ENCODE data around the gene CBLC.

The CBLC gene

DNA sequence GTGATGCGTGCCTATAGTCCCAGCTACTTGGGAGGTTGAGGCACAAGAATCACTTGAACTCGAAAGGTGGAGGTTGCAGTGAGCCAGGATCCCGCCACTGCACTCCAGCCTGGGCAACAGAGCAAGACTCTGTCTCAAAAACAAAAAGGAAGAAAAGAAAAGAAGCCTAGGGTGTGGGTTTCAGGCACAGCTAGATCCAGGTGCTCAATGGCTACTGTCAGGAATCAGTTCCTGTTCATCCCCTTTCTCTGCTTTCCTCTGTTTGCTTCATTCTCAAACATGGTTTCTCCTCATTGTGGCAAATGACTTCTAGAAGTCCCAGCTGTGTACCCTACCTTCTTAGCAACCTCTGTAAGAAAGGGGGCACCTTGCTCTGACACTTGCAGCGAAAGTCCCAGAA is 5.9 kb downstream of the CBLC start:
- Histone ChIP-seq H3K4me3 (ENCODE audit: insufficient read depth, low read length, poor library complexity, severe bottlenecking) (no peak overlapping the region), H3K79me2 (ENCODE audit: insufficient read depth, low read length) (no peaks in the 10 kb centered on the region), H3K9me2 (replicated peaks; ENCODE audit: insufficient read depth, low read length) (no peaks in the 10 kb centered on the region), H4K20me1 (ENCODE audit: low read depth, low read length) (no peaks in the 10 kb centered on the region), H3K9ac (ENCODE audit: low read length) (no peak overlapping the region), H3K4me2 (ENCODE audit: low read depth, low read length, poor library complexity, severe bottlenecking) (no peak overlapping the region), H3K36me3 (ENCODE audit: low read length) (no peaks in the 10 kb centered on the region), H2AFZ (ENCODE audit: low read depth, low read length, severe bottlenecking) (no peak overlapping the region), H3K9me3 (ENCODE audit: insufficient read depth, low read length) (no peaks in the 10 kb centered on the region), H3K27ac (ENCODE audit: low read depth, low read length) (no peak overlapping the region), H3K27me3 (ENCODE audit: low read length) (no peaks in the 10 kb centered on the region), H3F3A (ENCODE audit: insufficient read depth) (no peaks in the 10 kb centered on the region)
- TF ChIP-seq, protein P1, sequence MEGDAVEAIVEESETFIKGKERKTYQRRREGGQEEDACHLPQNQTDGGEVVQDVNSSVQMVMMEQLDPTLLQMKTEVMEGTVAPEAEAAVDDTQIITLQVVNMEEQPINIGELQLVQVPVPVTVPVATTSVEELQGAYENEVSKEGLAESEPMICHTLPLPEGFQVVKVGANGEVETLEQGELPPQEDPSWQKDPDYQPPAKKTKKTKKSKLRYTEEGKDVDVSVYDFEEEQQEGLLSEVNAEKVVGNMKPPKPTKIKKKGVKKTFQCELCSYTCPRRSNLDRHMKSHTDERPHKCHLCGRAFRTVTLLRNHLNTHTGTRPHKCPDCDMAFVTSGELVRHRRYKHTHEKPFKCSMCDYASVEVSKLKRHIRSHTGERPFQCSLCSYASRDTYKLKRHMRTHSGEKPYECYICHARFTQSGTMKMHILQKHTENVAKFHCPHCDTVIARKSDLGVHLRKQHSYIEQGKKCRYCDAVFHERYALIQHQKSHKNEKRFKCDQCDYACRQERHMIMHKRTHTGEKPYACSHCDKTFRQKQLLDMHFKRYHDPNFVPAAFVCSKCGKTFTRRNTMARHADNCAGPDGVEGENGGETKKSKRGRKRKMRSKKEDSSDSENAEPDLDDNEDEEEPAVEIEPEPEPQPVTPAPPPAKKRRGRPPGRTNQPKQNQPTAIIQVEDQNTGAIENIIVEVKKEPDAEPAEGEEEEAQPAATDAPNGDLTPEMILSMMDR (IDR thresholded peaks at IDR 0.05; ENCODE audit: insufficient read depth, low read length, poor library complexity, severe bottlenecking), result no peak
- no peak for TF ChIP-seq EZH2phosphoT487 (conservative IDR thresholded peaks at IDR 0.05; ENCODE audit: low read length)

DNA sequence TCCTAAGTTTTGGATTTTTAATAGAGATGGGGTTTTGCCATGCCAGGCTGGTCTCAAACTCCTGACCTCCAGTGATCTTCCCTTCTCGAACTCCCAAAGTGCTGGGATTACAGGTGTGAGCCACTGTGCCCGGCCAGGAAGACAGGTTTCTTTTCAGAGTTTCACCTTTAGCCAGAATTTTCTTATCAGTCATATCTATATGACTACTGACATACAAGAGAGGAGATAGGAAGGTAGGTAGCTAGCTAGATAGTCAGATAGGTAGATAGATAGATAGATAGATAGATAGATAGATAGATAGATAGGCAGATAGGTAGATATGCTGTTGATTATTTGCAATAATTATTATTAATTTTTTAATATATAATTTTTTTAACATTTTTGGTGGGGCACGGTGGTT is 7.6 kb downstream of the CBLC start:
- TF ChIP-seq, protein P1 (IDR thresholded peaks at IDR 0.05; ENCODE audit: insufficient read depth, low read length, poor library complexity, severe bottlenecking), result no peak
- no peak for TF ChIP-seq EZH2phosphoT487 (conservative IDR thresholded peaks at IDR 0.05; ENCODE audit: low read length)
- H3K36me3 ChIP-seq (ENCODE audit: low read length), result no peaks in the 10 kb centered on the region
- no peak overlapping the region for H3K4me2 ChIP-seq (ENCODE audit: low read depth, low read length, poor library complexity, severe bottlenecking)
- no peaks in the 10 kb centered on the region for H4K20me1 ChIP-seq (ENCODE audit: low read depth, low read length)
- H3K9me3 ChIP-seq (ENCODE audit: insufficient read depth, low read length), result no peaks in the 10 kb centered on the region
- H3K9me2 ChIP-seq (replicated peaks; ENCODE audit: insufficient read depth, low read length), result no peaks in the 10 kb centered on the region
- no peak overlapping the region for H2AFZ ChIP-seq (ENCODE audit: low read depth, low read length, severe bottlenecking)
- H3K9ac ChIP-seq (ENCODE audit: low read length), result no peak overlapping the region
- no peaks in the 10 kb centered on the region for H3F3A ChIP-seq (ENCODE audit: insufficient read depth)
- no peak overlapping the region for H3K4me3 ChIP-seq (ENCODE audit: insufficient read depth, low read length, poor library complexity, severe bottlenecking)
- no peak overlapping the region for H3K27ac ChIP-seq (ENCODE audit: low read depth, low read length)
- H3K27me3 ChIP-seq (ENCODE audit: low read length), result no peaks in the 10 kb centered on the region
- no peaks in the 10 kb centered on the region for H3K79me2 ChIP-seq (ENCODE audit: insufficient read depth, low read length)

DNA sequence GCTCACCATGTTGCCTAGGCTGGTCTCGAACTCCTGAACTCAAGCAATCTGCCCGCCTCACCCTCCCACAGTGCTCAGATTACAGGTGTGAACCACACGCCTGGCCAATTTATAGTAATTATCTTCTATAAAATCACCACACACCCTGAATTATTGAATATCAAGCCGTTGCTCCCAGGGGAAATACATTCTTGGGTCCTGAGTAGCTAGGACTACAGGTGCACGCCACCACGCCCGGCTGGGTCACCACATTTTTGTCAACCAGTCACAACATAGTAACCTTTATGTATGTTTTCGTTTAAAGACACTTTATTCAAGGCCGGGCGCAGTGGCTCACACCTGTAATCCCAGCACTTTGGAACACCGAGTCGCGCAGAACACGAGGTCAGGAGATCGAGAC is 8.3 kb downstream of the CBLC start:
- H4K20me1 ChIP-seq (ENCODE audit: low read depth, low read length), result no peaks in the 10 kb centered on the region
- H3K36me3 ChIP-seq (ENCODE audit: low read length), result no peaks in the 10 kb centered on the region
- no peak overlapping the region for H3K4me2 ChIP-seq (ENCODE audit: low read depth, low read length, poor library complexity, severe bottlenecking)
- H3K4me3 ChIP-seq (ENCODE audit: insufficient read depth, low read length, poor library complexity, severe bottlenecking), result no peak overlapping the region
- H3K9me2 ChIP-seq (replicated peaks; ENCODE audit: insufficient read depth, low read length), result no peaks in the 10 kb centered on the region
- no peaks in the 10 kb centered on the region for H3F3A ChIP-seq (ENCODE audit: insufficient read depth)
- no peaks in the 10 kb centered on the region for H3K9me3 ChIP-seq (ENCODE audit: insufficient read depth, low read length)
- no peak overlapping the region for H2AFZ ChIP-seq (ENCODE audit: low read depth, low read length, severe bottlenecking)
- H3K9ac ChIP-seq (ENCODE audit: low read length), result no peak overlapping the region
- no peaks in the 10 kb centered on the region for H3K27me3 ChIP-seq (ENCODE audit: low read length)
- H3K27ac ChIP-seq (ENCODE audit: low read depth, low read length), result no peak overlapping the region
- H3K79me2 ChIP-seq (ENCODE audit: insufficient read depth, low read length), result no peaks in the 10 kb centered on the region
- TF ChIP-seq EZH2phosphoT487 (conservative IDR thresholded peaks at IDR 0.05; ENCODE audit: low read length), result no peak
- TF ChIP-seq, protein P1 (IDR thresholded peaks at IDR 0.05; ENCODE audit: insufficient read depth, low read length, poor library complexity, severe bottlenecking), result no peak

All from SU-DHL-6 (cell line).